ENCODE results near the gene ANO2. TPM values are rescaled to one million over a fixed set of nuclear protein-coding genes. Genes with fewer than 3 reads are reported as not detected.

The ANO2 gene
- total RNA-seq, 2 experiments from 2014 or later: not detected

GRCh38 chr12:5577741-5578140 is 367.3 kb downstream of the ANO2 start:
- H3K27ac Mint-ChIP-seq: no peak overlapping the region
- H3K36me3 Mint-ChIP-seq: no peaks in the 10 kb centered on the region
- DNase-seq: no peak
- no peak overlapping the region for H3K4me3 Mint-ChIP-seq
- no peaks in the 10 kb centered on the region for H3K4me1 Mint-ChIP-seq
- no peaks in the 10 kb centered on the region for H3K27me3 Mint-ChIP-seq
- H3K9me3 Mint-ChIP-seq: no peaks in the 10 kb centered on the region

DNA sequence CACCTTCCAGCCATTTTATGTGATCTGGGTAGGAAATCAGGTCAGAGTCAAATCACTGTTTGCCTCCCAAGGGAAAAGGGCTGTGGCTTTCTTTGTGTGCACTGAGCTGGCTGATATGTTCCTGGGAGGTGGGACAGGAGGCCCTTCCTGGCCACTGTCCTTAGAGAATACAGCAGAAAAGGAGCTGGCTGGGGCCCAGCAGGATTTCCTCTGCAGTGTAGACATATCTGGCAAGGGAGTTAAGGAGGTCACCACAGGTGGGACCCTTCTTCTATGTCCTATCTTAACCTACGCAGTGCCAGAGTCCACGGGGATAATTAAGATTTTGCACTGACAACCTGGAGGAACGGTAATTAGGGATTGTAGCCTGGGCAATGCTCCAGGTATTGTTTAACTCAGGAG is 367.8 kb downstream of the ANO2 start:
- H3K36me3 Mint-ChIP-seq: no peaks in the 10 kb centered on the region
- no peaks in the 10 kb centered on the region for H3K9me3 Mint-ChIP-seq
- H3K4me3 Mint-ChIP-seq: no peak overlapping the region
- DNase-seq: no peak
- H3K27ac Mint-ChIP-seq: no peak overlapping the region
- no peaks in the 10 kb centered on the region for H3K4me1 Mint-ChIP-seq
- H3K27me3 Mint-ChIP-seq: no peaks in the 10 kb centered on the region

DNA sequence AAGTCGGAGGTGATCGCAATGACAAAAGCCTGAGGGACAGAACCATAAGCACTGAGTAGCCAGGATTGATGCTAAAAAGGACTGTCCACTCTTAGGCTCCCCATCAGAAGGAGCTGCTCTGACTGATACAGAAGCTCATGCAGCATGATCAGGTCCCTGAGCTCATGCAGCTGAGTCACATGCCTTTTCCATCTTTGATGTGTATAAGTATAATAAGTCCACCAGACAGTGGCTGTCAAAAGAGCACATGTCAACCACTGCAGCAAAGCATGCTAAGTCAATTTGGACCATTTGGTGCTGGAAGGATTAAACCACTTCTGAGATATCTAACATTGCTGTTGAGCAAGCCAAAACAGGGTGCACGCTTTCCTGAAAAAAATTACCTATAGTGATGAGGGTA is 369.1 kb downstream of the ANO2 start:
- Mint-ChIP-seq H3K36me3 (no peaks in the 10 kb centered on the region), H3K27ac (no peak overlapping the region), H3K4me3 (no peak overlapping the region), H3K27me3 (no peaks in the 10 kb centered on the region), H3K9me3 (no peaks in the 10 kb centered on the region), H3K4me1 (no peaks in the 10 kb centered on the region)
- DNase-seq: no peak

GRCh38 chr12:5575232-5575631 is 369.8 kb downstream of the ANO2 start:
- no peaks in the 10 kb centered on the region for H3K27me3 Mint-ChIP-seq
- H3K36me3 Mint-ChIP-seq: no peaks in the 10 kb centered on the region
- DNase-seq: no peak
- no peak overlapping the region for H3K27ac Mint-ChIP-seq
- H3K4me1 Mint-ChIP-seq: no peaks in the 10 kb centered on the region
- no peaks in the 10 kb centered on the region for H3K9me3 Mint-ChIP-seq
- H3K4me3 Mint-ChIP-seq: no peak overlapping the region

GRCh38 chr12:5573390-5573789 is 371.7 kb downstream of the ANO2 start:
- H3K36me3 Mint-ChIP-seq: no peaks in the 10 kb centered on the region
- peaks cover 7% of the 10 kb centered on the region for H3K27me3 Mint-ChIP-seq
- no peak overlapping the region for H3K4me3 Mint-ChIP-seq
- no peaks in the 10 kb centered on the region for H3K9me3 Mint-ChIP-seq
- H3K27ac Mint-ChIP-seq: no peak overlapping the region
- no peaks in the 10 kb centered on the region for H3K4me1 Mint-ChIP-seq
- DNase-seq: no peak

DNA sequence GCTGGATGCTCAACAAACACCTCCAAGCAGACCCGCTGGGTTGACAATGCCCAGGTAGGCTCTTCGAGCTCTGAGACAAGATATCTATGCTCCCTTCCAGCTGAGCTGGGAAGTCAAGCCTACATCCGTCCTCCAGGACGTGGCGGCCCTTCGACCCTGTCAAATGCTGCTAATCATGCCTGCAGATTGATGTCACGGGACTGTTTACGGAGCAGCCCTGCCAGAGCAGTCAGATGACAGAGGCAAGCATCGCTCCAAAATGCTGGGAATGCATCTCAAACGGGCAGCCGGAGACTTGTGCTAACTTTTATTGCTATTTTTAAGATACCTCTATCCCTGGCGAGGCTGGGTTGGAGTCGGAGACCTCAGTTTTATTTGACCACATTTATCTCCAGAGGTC is 373.9 kb downstream of the ANO2 start:
- no peak for DNase-seq
- peaks cover 18% of the 10 kb centered on the region for H3K27me3 Mint-ChIP-seq
- no peak overlapping the region for H3K4me3 Mint-ChIP-seq
- no peaks in the 10 kb centered on the region for H3K36me3 Mint-ChIP-seq
- no peak overlapping the region for H3K27ac Mint-ChIP-seq
- H3K4me1 Mint-ChIP-seq: no peaks in the 10 kb centered on the region
- no peaks in the 10 kb centered on the region for H3K9me3 Mint-ChIP-seq

DNA sequence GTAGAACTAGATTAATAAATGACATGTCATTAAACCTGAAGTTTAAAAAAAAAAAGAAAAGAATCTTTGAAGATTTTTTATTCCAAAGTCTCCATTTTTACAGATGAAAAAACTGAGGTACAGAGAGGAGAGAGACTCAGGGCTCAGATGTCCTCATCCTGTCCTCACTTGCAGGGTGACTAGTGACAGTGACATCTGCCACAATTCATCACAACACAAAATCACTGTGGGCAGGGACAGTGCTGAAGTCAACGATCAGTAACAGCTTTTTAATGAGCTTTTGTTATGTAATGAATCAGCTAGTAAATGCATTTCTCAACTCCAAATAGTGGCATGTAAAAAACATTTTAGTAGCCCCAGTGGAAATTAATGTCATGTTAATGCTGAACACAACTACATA is 374.6 kb downstream of the ANO2 start:
- H3K36me3 Mint-ChIP-seq: no peaks in the 10 kb centered on the region
- no peak for DNase-seq
- H3K4me3 Mint-ChIP-seq: no peak overlapping the region
- peaks cover 18% of the 10 kb centered on the region for H3K27me3 Mint-ChIP-seq
- no peaks in the 10 kb centered on the region for H3K9me3 Mint-ChIP-seq
- no peaks in the 10 kb centered on the region for H3K4me1 Mint-ChIP-seq
- no peak overlapping the region for H3K27ac Mint-ChIP-seq

GRCh38 chr12:5568325-5568981 is 376.6 kb downstream of the ANO2 start:
- peaks cover 18% of the 10 kb centered on the region for H3K27me3 Mint-ChIP-seq
- no peak overlapping the region for H3K27ac Mint-ChIP-seq

DNA sequence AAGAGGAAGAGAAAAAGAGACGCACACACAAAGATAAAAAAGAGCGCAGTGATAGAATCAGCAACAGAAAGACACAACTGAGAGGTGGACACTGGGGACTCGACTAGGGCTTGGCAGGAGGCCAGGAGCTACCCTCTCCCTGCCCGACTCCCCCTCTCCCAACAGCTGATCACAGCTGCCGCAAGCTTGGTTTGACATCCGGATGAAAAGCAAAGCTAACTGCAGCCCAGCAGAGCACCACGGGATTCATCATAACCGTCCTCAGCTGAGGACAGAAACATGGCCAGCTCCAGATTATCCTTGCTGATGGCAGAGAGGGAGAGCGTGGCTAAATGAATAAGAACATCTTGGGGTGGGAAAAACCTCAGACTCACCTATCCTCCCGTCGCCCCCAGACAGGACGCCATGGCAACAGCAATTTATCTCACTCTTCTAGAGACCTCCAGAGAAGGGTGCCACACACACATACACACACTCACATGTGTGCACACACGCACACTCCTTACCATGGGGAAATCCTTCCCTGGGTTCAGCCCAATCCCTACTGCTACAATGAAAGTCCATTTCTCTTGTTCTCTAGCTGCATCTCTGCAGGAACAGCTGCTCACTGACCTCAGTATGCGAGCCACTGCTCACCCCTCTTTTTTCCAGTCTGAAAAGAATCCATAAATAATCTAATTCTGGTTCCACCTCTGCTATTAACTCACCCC is 377.9 kb downstream of the ANO2 start:
- Mint-ChIP-seq H3K9me3 (no peaks in the 10 kb centered on the region), H3K4me3 (no peak overlapping the region), H3K4me1 (no peaks in the 10 kb centered on the region), H3K27ac (no peak overlapping the region), H3K27me3 (peaks cover 18% of the 10 kb centered on the region), H3K36me3 (no peaks in the 10 kb centered on the region)
- DNase-seq: no peak

More at GRCh38 chr12:5568325-5568981, 376.6 kb downstream of the ANO2 start:
- Mint-ChIP-seq H3K9me3 (no peaks in the 10 kb centered on the region), H3K4me1 (no peaks in the 10 kb centered on the region), H3K36me3 (no peaks in the 10 kb centered on the region), H3K4me3 (no peak overlapping the region)
- no peak for DNase-seq

GRCh38 chr12:5565933-5566599 is 379.0 kb downstream of the ANO2 start:
- no peak for DNase-seq
- Mint-ChIP-seq H3K36me3 (no peaks in the 10 kb centered on the region), H3K9me3 (no peaks in the 10 kb centered on the region), H3K27ac (no peak overlapping the region), H3K4me3 (no peak overlapping the region), H3K4me1 (no peaks in the 10 kb centered on the region), H3K27me3 (peaks cover 18% of the 10 kb centered on the region)

GRCh38 chr12:5562581-5562980 is 382.5 kb downstream of the ANO2 start:
- Mint-ChIP-seq H3K4me3 (no peak overlapping the region), H3K27me3 (peaks cover 10% of the 10 kb centered on the region), H3K36me3 (no peaks in the 10 kb centered on the region), H3K27ac (no peak overlapping the region), H3K4me1 (no peaks in the 10 kb centered on the region), H3K9me3 (no peaks in the 10 kb centered on the region)
- DNase-seq: no peak

DNA sequence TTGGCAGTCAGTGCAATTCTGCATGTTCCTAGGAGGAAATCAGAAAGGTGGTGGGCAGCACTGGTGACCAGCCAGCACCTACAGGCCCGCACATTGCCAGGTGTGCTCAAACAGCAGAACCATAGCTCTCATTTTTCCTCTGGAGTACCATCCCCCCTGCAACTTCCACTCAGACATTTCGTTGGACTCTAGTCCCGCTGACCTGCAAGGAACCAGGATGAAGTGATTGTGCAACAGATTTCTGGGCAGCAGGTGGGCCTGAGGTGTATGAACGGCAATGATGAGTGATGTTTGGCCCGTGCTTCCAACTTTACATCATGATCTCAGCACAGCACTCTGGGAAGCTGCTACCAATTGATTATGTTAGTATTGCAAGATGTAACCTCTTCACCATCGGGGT is 383.2 kb downstream of the ANO2 start:
- H3K4me1 Mint-ChIP-seq: no peaks in the 10 kb centered on the region
- DNase-seq: no peak
- H3K36me3 Mint-ChIP-seq: no peaks in the 10 kb centered on the region
- no peak overlapping the region for H3K4me3 Mint-ChIP-seq
- H3K9me3 Mint-ChIP-seq: no peaks in the 10 kb centered on the region
- peaks cover 4% of the 10 kb centered on the region for H3K27me3 Mint-ChIP-seq
- no peak overlapping the region for H3K27ac Mint-ChIP-seq

DNA sequence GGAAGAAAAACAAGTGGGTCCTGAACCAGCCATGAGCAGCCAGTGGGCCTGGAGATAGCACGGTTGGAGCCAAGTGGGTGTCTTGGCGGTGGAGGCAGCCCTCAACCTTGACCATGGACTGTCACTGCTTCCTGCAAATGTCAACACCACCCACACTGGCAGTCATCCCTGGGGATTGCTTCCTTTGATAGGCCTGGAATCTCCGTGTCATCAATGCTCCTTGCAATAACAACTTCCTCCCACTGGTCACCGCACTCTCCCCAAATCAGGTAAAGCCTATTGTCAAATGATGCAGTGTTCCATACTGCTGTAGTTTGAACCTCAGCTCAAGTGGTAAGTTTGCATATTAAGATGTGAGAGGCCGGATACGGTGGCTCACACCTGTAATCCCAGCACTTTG is 384.0 kb downstream of the ANO2 start:
- Mint-ChIP-seq H3K27me3 (no peaks in the 10 kb centered on the region), H3K4me3 (no peak overlapping the region), H3K4me1 (no peaks in the 10 kb centered on the region), H3K36me3 (no peaks in the 10 kb centered on the region), H3K9me3 (no peaks in the 10 kb centered on the region), H3K27ac (no peak overlapping the region)
- DNase-seq: no peak

DNA sequence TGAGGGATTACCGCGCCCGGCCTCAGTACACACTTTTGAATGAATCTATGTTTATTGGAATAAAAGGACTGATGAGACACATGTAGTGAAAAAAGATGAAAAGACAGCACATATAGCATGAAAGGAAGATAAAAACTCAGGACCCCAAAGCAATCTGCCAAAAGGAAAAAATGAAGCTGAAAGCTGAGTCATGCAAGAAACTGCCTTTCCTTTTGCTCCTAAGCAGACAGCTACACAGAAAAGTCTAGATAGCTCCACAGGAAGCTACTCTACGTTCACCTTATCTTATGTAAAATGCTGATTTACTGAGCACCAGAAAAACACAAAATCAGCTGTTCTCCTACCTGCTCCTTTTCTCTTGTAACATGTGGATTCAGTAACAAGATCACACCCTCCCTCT is 384.8 kb downstream of the ANO2 start:
- H3K27me3 Mint-ChIP-seq: no peaks in the 10 kb centered on the region
- no peak for DNase-seq
- no peaks in the 10 kb centered on the region for H3K4me1 Mint-ChIP-seq
- no peak overlapping the region for H3K4me3 Mint-ChIP-seq
- H3K36me3 Mint-ChIP-seq: no peaks in the 10 kb centered on the region
- no peak overlapping the region for H3K27ac Mint-ChIP-seq
- no peaks in the 10 kb centered on the region for H3K9me3 Mint-ChIP-seq

DNA sequence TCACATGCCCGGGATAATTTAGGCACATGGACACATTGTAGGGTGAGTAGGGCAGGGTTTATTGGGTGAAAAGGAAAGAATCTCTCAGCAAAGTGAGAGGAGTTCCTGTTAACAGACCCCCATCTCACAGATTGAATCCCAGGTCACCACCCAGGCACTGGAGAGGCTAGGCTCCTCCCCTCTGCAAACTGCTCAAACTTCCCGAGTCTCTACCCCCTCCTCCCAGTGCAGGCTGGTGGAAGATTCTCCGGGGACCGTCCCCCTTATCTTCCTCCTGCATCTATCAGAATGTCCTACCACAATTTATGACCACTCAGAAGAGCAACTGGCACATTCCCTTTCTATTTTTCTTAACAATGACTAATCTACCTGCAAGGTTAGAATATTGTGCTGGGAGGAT is 387.2 kb downstream of the ANO2 start:
- H3K36me3 Mint-ChIP-seq: no peaks in the 10 kb centered on the region
- no peak for DNase-seq
- H3K4me3 Mint-ChIP-seq: no peak overlapping the region
- H3K27ac Mint-ChIP-seq: no peak overlapping the region
- no peaks in the 10 kb centered on the region for H3K27me3 Mint-ChIP-seq
- no peaks in the 10 kb centered on the region for H3K9me3 Mint-ChIP-seq
- H3K4me1 Mint-ChIP-seq: no peaks in the 10 kb centered on the region

Data from activated naive CD8-positive, alpha-beta T cell treated with anti-CD3 and anti-CD28 coated beads for 36 hours (primary cell).